ENCODE data around the gene SAMD1. TPM values are rescaled to one million over a fixed set of nuclear protein-coding genes. Genes with fewer than 3 reads are reported as not detected.

SAMD1 gene
- polyA plus RNA-seq, 1 donor (not counting 4 experiments of a cell fraction or from before 2014, with no cell fraction given) = 5.3 TPM

GRCh38 chr19:14107581-14108461 is 17.3 kb upstream of the SAMD1 start:
- no peaks in the 10 kb centered on the region for H3K79me2 ChIP-seq (ENCODE audit: control insufficient read depth, insufficient read depth, low read length)
- H3K27me3 ChIP-seq (ENCODE audit: control insufficient read depth, extremely low read depth, insufficient read depth, low read length) = no peaks in the 10 kb centered on the region
- H3K9ac ChIP-seq (ENCODE audit: control insufficient read depth, extremely low read depth, insufficient read depth, low read length) = no peak overlapping the region
- no peaks in the 10 kb centered on the region for H3K4me1 ChIP-seq (ENCODE audit: control insufficient read depth, extremely low read depth, insufficient read depth, low read length)
- no peak overlapping the region for H2AFZ ChIP-seq (ENCODE audit: control insufficient read depth, low read length)
- no peaks in the 10 kb centered on the region for H3K9me1 ChIP-seq (ENCODE audit: control insufficient read depth, extremely low read depth, insufficient read depth, low read length)
- dilution Hi-C loops (cut with MboI; ENCODE audit: extremely low pct_ligation_motif_present, low sequenced_read_pairs) = no loop called here
- no peak for TF ChIP-seq CTCF (optimal IDR thresholded peaks at IDR 0.05 in 1 of 3, IDR thresholded peaks at IDR 0.05 in 1 of 3, conservative IDR thresholded peaks at IDR 0.05 in 1 of 3; ENCODE audit: extremely low read depth in 1 of 3, insufficient read depth in 2 of 3, low read length in 3 of 3)
- TF ChIP-seq EZH2 (IDR thresholded peaks at IDR 0.05; ENCODE audit: low read length) = no peak
- H3K27ac ChIP-seq (ENCODE audit: control insufficient read depth, insufficient read depth, low read length) = no peak overlapping the region
- H3K4me2 ChIP-seq (ENCODE audit: control insufficient read depth, extremely low read depth, insufficient read depth, low read depth, low read length) = no peak overlapping the region
- DNase-seq (ENCODE audit: low read depth, low spot score) (no peak), FAIRE-seq (no peak)
- H3K36me3 ChIP-seq (ENCODE audit: control insufficient read depth in 2 of 2, extremely low read depth in 1 of 2, insufficient read depth in 2 of 2, low read length in 2 of 2) = peaks cover 6 to 13% of the 10 kb centered on the region in 2 experiments
- H4K20me1 ChIP-seq (ENCODE audit: control insufficient read depth, extremely low read depth, insufficient read depth, low read length) = no peaks in the 10 kb centered on the region
- H3K4me3 ChIP-seq (ENCODE audit: control insufficient read depth in 2 of 3, extremely low read depth in 1 of 3, insufficient read depth in 2 of 3, low read depth in 1 of 3, low read length in 3 of 3) = no peak overlapping the region
- H3K9me3 ChIP-seq (ENCODE audit: control insufficient read depth, low read depth, low read length) = no peaks in the 10 kb centered on the region

GRCh38 chr19:14106840-14107239 is 16.3 kb upstream of the SAMD1 start:
- H3K4me3 ChIP-seq (ENCODE audit: control insufficient read depth in 2 of 3, extremely low read depth in 1 of 3, insufficient read depth in 2 of 3, low read depth in 1 of 3, low read length in 3 of 3) = no peak overlapping the region
- H3K4me1 ChIP-seq (ENCODE audit: control insufficient read depth, extremely low read depth, insufficient read depth, low read length) = peaks cover 3% of the 10 kb centered on the region
- peaks cover 6 to 14% of the 10 kb centered on the region in 2 experiments for H3K36me3 ChIP-seq (ENCODE audit: control insufficient read depth in 2 of 2, extremely low read depth in 1 of 2, insufficient read depth in 2 of 2, low read length in 2 of 2)
- H3K9me1 ChIP-seq (ENCODE audit: control insufficient read depth, extremely low read depth, insufficient read depth, low read length) = no peaks in the 10 kb centered on the region
- dilution Hi-C loops (cut with MboI; ENCODE audit: extremely low pct_ligation_motif_present, low sequenced_read_pairs) = no loop called here
- no peaks in the 10 kb centered on the region for H3K79me2 ChIP-seq (ENCODE audit: control insufficient read depth, insufficient read depth, low read length)
- no peak overlapping the region for H3K27ac ChIP-seq (ENCODE audit: control insufficient read depth, insufficient read depth, low read length)
- no peaks in the 10 kb centered on the region for H3K9me3 ChIP-seq (ENCODE audit: control insufficient read depth, low read depth, low read length)
- H3K9ac ChIP-seq (ENCODE audit: control insufficient read depth, extremely low read depth, insufficient read depth, low read length) = no peak overlapping the region
- FAIRE-seq (no peak), DNase-seq (ENCODE audit: low read depth, low spot score) (no peak)
- H3K4me2 ChIP-seq (ENCODE audit: control insufficient read depth, extremely low read depth, insufficient read depth, low read depth, low read length) = no peak overlapping the region
- no peak for TF ChIP-seq EZH2 (IDR thresholded peaks at IDR 0.05; ENCODE audit: low read length)
- no peak for TF ChIP-seq CTCF (optimal IDR thresholded peaks at IDR 0.05 in 1 of 3, IDR thresholded peaks at IDR 0.05 in 1 of 3, conservative IDR thresholded peaks at IDR 0.05 in 1 of 3; ENCODE audit: extremely low read depth in 1 of 3, insufficient read depth in 2 of 3, low read length in 3 of 3)
- no peak overlapping the region for H2AFZ ChIP-seq (ENCODE audit: control insufficient read depth, low read length)
- H3K27me3 ChIP-seq (ENCODE audit: control insufficient read depth, extremely low read depth, insufficient read depth, low read length) = no peaks in the 10 kb centered on the region
- no peaks in the 10 kb centered on the region for H4K20me1 ChIP-seq (ENCODE audit: control insufficient read depth, extremely low read depth, insufficient read depth, low read length)
